ENCODE data around the gene ST8SIA4.

GRCh38 chr5:100826133-100826532 lies 76.9 kb downstream of the ST8SIA4 start:
- no peak for TF ChIP-seq CTCF (IDR thresholded peaks at IDR 0.05)
- no peak for TF ChIP-seq EP300 (IDR thresholded peaks at IDR 0.05; ENCODE audit: low read depth)

Measured in transverse colon (tissue), 3 donors.